ENCODE results near the gene YBX1.

GRCh38 chr1:42660907-42661500 is 21.2 kb upstream of the YBX1 start:
- TF ChIP-seq POLR2A (IDR thresholded peaks at IDR 0.05; ENCODE audit: low read depth, low read length) (no peak), POLR2AphosphoS5 (IDR thresholded peaks at IDR 0.05; ENCODE audit: low read depth, low read length) (no peak)
